Activated naive CD4-positive, alpha-beta T cell treated with anti-CD3 and anti-CD28 coated beads, Interleukin-2, amount 10 ng/mL, durations not matched to agents 7 days and 5 days (primary cell): Measurements from ENCODE around the gene RANBP17.

Source experiments
- CTCF ChIA-PET: fragments of 350-600 bp; sonication (Branson Sonifier 250); formaldehyde crosslinking; loops from one replicate; lab custom pipeline; 2021; ENCODE audit warnings: antibody characterized with exemption; lab: Charles Lee
- DNase-seq: peaks from one replicate; pipeline ENCODE4 v3.0.0-alpha.2; 2020
- H3K27ac Mint-ChIP-seq: one replicate; pipeline ENCODE4 v1.8.0; 2021; ENCODE audit warnings: mild to moderate bottlenecking, moderate library complexity, mixed read lengths
- H3K27me3 Mint-ChIP-seq: one replicate; pipeline ENCODE4 v1.8.0; 2021; ENCODE audit warnings: mild to moderate bottlenecking, mixed read lengths
- H3K36me3 Mint-ChIP-seq: one replicate; pipeline ENCODE4 v1.8.0; 2021; ENCODE audit warnings: mixed read lengths
- H3K4me1 Mint-ChIP-seq: one replicate; pipeline ENCODE4 v1.8.0; 2021; ENCODE audit warnings: mixed read lengths
- H3K4me3 Mint-ChIP-seq: one replicate; pipeline ENCODE4 v1.8.0; 2021; ENCODE audit warnings: mild to moderate bottlenecking, moderate library complexity, mixed read lengths
- H3K9me3 Mint-ChIP-seq: one replicate; pipeline ENCODE4 v1.8.0; 2021; ENCODE audit warnings: mixed read lengths

Gene RANBP17

DNA sequence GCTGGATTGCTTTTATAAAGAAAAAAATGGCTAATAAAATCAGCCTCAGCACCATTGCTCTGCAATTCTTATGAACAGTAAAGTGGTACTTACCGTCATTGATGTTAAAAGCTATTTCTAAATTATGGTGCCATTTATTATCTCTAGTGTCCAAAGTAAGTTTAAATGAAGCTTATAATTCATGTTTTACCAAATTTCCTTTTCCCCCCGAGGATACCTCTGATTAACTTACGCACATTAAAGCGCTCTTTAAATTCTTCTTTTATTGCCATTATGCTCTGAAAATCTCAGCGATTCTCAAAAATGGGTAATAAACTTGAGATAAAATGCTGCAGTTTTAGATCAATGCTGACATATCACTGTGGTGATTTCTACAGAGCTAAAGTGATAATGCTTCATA, 460.7 kb downstream of the RANBP17 start:
- H3K36me3 Mint-ChIP-seq, result no peaks in the 10 kb centered on the region
- no peaks in the 10 kb centered on the region for H3K4me1 Mint-ChIP-seq
- DNase-seq, result no peak
- H3K27me3 Mint-ChIP-seq, result peaks cover 52% of the 10 kb centered on the region
- H3K27ac Mint-ChIP-seq, result no peak overlapping the region
- CTCF ChIA-PET, result interaction anchor here (1.0 kb wide), 2 partner anchors 13 to 29 kb away, joined by 3 read pairs; no protein-coding TSS in a partner anchor
- no peaks in the 10 kb centered on the region for H3K9me3 Mint-ChIP-seq
- no peak overlapping the region for H3K4me3 Mint-ChIP-seq

DNA sequence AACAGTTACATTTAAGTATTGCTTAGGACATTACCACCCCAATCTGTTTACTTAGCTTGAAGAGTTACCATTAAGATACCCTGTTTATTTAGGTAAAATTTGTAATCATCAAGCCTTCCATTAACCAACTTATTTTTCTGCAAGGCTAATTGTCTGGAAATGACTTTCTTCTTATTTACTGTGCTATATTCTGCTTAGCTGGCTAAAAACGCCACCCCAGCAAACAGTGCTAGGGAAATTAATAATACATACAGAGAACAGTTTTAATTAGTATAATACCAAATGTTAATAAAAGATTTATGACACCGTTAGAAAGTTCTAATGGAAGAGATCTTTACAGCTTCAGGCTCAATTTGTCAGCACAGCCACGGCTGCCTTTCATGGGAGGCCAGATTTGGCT, 461.2 kb downstream of the RANBP17 start:
- CTCF ChIA-PET, result interaction anchor here (1.0 kb wide), 1 partner anchor 29 kb away, joined by 3 read pairs; no protein-coding TSS in a partner anchor
- H3K27ac Mint-ChIP-seq, result no peak overlapping the region
- H3K27me3 Mint-ChIP-seq, result peaks cover 51% of the 10 kb centered on the region
- no peaks in the 10 kb centered on the region for H3K36me3 Mint-ChIP-seq
- no peaks in the 10 kb centered on the region for H3K9me3 Mint-ChIP-seq
- H3K4me1 Mint-ChIP-seq, result no peaks in the 10 kb centered on the region
- DNase-seq, result no peak
- H3K4me3 Mint-ChIP-seq, result no peak overlapping the region

DNA sequence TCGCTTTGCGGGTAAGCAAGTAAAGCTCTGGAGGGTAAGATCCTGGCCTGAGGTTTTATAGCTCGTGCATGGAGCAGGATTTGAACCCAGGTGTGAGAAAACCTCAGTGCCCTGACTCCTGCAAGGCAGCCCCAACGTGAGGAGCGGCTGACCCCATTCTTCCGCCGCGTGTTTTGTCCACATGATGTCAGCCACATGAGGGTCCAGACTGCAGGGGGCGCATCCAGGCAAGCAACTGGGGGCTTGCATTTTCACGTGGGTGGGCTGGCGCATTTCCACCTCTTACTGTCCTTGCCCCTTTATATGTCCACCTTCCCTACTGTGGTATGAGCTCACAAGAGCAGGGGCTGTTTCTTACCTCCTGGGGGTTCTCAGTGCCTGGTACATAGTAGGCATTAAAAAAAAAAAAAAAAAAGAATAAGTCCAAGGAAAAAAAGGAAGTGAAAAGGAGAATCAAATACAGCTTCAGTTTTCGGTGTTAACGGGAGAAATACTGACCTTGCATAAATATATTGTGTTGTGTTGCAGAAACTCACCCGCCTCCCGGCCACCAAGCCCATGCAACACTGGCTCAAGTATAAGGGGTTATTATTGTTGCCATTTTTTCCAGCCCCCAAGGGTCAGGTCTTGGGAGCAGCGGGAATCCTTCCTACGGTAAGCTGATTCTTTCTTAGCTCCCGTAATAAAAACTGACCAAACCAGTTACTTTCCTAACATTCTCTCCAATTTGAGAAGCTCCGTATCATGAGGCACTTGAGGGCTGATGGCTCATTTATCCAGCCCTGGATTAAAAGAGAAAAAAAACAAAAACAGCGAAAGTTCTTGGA, 462.2 kb downstream of the RANBP17 start:
- no peak for DNase-seq
- no peaks in the 10 kb centered on the region for H3K36me3 Mint-ChIP-seq
- CTCF ChIA-PET, result interaction anchor here (0.6 kb wide), 1 partner anchor 990 kb away, joined by 3 read pairs; no protein-coding TSS in a partner anchor

DNA sequence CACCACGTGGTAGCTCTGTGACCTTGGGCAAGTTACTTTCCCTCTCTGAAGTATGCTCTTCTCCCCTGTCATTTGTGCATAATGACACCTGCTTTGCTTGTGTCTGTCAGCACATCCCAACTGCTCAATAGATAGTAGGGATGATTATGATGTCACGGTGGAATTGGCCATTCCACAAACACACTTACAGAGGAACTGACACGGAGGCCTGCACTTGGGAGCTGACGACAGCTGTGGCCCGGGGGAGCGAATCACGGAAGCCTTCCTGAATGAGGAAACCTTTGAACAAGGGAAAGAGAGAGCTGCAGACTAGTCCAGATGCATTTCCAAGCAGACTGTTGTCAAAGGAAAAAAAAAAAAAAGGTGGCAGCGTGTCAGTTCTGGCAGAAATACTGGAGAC, 468.2 kb downstream of the RANBP17 start:
- H3K4me1 Mint-ChIP-seq, result no peaks in the 10 kb centered on the region
- no peaks in the 10 kb centered on the region for H3K9me3 Mint-ChIP-seq
- no peaks in the 10 kb centered on the region for H3K36me3 Mint-ChIP-seq
- no peak overlapping the region for H3K27ac Mint-ChIP-seq
- no peak for DNase-seq
- CTCF ChIA-PET, result interaction anchor here (1.1 kb wide), 1 partner anchor 123 kb away, joined by 4 read pairs; no protein-coding TSS in a partner anchor
- peaks cover 29% of the 10 kb centered on the region for H3K27me3 Mint-ChIP-seq
- no peak overlapping the region for H3K4me3 Mint-ChIP-seq

More for the DNA sequence above, 462.2 kb downstream of the RANBP17 start:
- H3K4me3 Mint-ChIP-seq, result no peak overlapping the region
- H3K27me3 Mint-ChIP-seq, result peaks cover 46% of the 10 kb centered on the region
- H3K9me3 Mint-ChIP-seq, result no peaks in the 10 kb centered on the region
- H3K4me1 Mint-ChIP-seq, result no peaks in the 10 kb centered on the region
- H3K27ac Mint-ChIP-seq, result no peak overlapping the region

DNA sequence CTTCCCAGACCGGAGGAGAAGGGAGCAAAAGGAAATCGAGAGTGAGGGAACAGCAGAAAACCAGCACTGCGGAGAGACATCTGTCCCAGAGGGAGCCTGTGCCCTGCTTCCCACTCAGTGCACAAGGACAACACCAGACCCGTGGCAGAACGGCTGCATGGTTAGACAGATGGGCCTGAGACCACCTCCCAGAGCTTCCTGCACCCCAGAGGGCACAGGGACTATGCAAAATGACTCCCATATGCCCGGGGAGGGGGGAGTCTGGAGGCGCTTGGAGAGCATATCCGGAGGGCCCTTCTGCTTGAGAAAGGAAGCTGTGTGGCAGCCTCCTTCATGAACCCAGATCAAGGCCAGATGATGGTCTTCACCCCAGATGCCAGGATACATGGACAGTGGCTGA, 473.8 kb downstream of the RANBP17 start:
- CTCF ChIA-PET, result interaction anchor here (2.4 kb wide), 1 partner anchor 128 kb away, joined by 5 read pairs; no protein-coding TSS in a partner anchor
- Mint-ChIP-seq H3K36me3 (no peaks in the 10 kb centered on the region), H3K27ac (no peak overlapping the region), H3K9me3 (no peaks in the 10 kb centered on the region), H3K27me3 (peaks cover 39% of the 10 kb centered on the region), H3K4me1 (peaks cover 2% of the 10 kb centered on the region), H3K4me3 (no peak overlapping the region)
- no peak for DNase-seq

DNA sequence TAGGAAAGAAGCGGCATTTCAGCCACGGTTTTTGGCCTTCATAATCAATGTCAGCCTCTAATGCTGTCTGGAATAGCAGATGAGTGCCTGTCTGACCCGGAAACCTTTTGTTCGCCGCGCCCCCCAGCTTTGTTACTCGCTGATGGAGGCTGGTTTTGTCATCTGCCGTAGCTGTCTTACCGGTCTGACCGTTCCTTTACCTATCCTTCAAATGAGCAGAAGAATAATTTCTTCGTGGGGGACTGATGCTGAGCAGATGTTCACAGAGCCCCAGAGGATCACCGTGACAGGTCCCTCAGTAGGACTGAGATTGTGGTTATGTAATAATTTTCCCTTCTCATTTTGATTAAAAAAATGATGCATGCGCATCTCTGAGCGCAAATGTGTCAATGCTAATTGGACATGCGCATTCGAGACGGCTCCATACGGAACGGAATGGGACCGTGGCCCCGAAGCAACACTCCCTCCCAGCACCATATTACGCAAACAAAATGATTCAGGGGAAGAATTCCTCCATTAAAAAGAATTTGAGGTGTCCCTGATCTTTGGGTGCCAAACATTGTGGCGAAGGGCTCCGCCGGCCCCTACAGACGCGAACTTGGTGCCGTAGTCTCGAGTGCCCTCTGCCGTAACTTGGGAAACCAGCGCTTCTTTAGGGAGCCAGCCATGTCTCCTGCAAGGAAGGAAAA, 474.8 kb downstream of the RANBP17 start:
- Mint-ChIP-seq H3K36me3 (no peaks in the 10 kb centered on the region), H3K9me3 (no peaks in the 10 kb centered on the region), H3K27ac (no peak overlapping the region), H3K4me3 (peak overlapping the region; percentile 21), H3K4me1 (peaks cover 2% of the 10 kb centered on the region), H3K27me3 (peaks cover 36% of the 10 kb centered on the region)
- CTCF ChIA-PET, result interaction anchor here (0.8 to 2.4 kb wide), 2 partner anchors 129 to 132 kb away, joined by 3 to 5 read pairs; no protein-coding TSS in a partner anchor
- peak; percentile 39 for DNase-seq

DNA sequence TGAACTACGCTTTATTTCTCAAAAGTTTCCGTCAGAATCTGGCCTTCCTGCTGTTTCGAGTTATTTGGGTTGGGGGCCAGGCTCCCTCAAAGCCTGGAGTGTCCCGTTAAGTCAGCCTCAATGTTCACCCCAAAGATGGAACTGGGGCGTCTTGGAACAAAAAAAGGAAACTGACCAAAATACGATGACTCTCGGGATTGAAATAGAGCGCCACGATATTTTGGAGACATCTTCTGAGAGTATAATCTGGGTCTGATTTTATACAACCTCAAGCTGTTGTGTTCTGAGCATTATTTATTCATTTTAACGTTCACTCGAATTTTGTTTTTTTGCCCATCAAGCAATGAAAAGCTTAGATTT, 475.4 kb downstream of the RANBP17 start:
- Mint-ChIP-seq H3K36me3 (no peaks in the 10 kb centered on the region), H3K4me3 (no peak overlapping the region), H3K9me3 (no peaks in the 10 kb centered on the region), H3K27me3 (peaks cover 31% of the 10 kb centered on the region), H3K27ac (no peak overlapping the region), H3K4me1 (peaks cover 2% of the 10 kb centered on the region)
- CTCF ChIA-PET, result interaction anchor here (1.0 kb wide), 1 partner anchor 592 kb away, joined by 3 read pairs; no protein-coding TSS in a partner anchor
- DNase-seq, result no peak

DNA sequence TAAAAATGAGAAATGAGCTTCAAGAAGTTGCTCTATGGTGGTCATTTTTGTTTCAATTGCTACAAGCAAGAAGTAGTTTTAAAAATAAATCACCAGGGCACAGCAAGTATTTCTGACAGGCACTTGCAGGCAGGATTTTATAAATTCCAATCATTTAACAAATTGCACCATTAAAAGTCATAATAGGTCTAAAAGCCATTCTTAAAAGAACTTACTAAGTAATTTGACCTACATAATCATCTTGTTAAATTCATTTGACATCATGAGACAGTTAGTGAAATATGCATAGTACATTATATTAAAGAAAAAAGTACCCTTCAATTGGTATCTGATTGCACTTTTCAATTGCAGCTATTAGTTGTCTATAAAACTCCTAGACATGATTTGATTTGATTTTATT, 478.2 kb downstream of the RANBP17 start:
- Mint-ChIP-seq H3K27ac (no peak overlapping the region), H3K27me3 (peaks cover 34% of the 10 kb centered on the region), H3K9me3 (no peaks in the 10 kb centered on the region), H3K4me1 (peaks cover 2% of the 10 kb centered on the region), H3K36me3 (no peaks in the 10 kb centered on the region), H3K4me3 (no peak overlapping the region)
- CTCF ChIA-PET, result interaction anchor here (1.2 to 6.2 kb wide), 3 partner anchors 12 to 132 kb away, joined by 3 to 36 read pairs (median 3); partner anchors contain the start of gene TLX3
- DNase-seq, result no peak

DNA sequence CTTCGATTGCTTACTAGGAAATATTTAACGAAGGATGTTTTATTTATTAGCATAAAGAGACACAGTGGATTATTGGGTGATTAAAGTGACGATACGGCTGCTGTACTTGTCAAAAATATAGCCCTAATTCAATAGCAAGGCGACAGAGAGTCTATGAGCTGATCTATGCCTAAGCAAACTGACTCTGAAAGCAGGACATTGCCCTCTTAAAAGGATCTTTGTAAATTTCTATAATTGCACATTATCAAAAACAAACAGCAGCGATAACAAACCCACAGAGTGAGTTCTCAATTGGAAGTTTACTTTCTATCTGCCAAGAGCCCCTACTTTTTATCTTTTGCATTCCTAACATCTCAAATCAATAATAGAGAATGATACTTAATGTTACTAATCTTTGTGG, 478.7 kb downstream of the RANBP17 start:
- Mint-ChIP-seq H3K9me3 (no peaks in the 10 kb centered on the region), H3K36me3 (no peaks in the 10 kb centered on the region), H3K4me3 (no peak overlapping the region), H3K27me3 (peaks cover 30% of the 10 kb centered on the region), H3K27ac (no peak overlapping the region), H3K4me1 (peaks cover 2% of the 10 kb centered on the region)
- no peak for DNase-seq
- CTCF ChIA-PET, result interaction anchor here (1.4 to 6.2 kb wide), 2 partner anchors 12 to 132 kb away, joined by 3 to 36 read pairs; no protein-coding TSS in a partner anchor

DNA sequence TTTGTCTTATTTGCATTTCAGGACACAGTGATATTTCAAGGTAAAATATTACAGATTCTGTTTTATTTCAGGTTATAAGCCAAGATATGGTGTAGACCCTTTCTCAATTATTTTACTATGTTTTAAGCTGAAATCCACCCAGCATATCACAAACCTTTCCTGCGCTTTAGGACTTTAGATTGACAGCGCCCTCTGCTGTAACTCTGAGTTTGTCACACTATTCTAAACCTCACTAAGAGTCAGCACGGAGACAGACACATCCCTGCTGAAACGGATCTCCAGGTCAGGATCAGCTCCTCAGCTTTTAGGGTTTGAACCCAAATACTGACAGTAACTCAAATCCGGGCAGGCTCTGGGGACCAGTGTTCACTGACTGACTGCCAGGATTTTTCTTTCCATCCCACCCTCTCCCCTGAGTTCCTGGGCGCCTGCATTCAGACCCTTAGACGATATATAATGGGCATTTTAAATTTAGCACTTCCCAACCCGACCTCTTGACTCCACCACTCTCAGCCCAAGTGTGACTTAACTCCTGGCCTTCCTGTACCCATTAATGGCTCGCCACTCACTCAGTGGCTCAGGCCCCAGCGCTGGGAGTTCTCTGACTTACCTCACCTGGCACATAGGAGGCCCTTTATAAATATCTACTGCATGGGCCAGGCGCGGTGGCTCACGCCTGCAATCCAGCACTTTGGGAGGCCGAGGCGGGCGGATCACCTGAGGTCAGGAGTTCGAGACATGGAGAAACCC, 480.7 kb downstream of the RANBP17 start:
- no peaks in the 10 kb centered on the region for H3K4me1 Mint-ChIP-seq
- no peak overlapping the region for H3K27ac Mint-ChIP-seq
- CTCF ChIA-PET, result interaction anchor here (0.5 to 6.2 kb wide), 10 partner anchors 9 to 720 kb away, joined by 3 to 36 read pairs (median 4); no protein-coding TSS in a partner anchor
- H3K27me3 Mint-ChIP-seq, result peaks cover 11% of the 10 kb centered on the region
- no peaks in the 10 kb centered on the region for H3K9me3 Mint-ChIP-seq
- H3K4me3 Mint-ChIP-seq, result no peak overlapping the region
- peak; percentile 52 for DNase-seq
- H3K36me3 Mint-ChIP-seq, result no peaks in the 10 kb centered on the region

DNA sequence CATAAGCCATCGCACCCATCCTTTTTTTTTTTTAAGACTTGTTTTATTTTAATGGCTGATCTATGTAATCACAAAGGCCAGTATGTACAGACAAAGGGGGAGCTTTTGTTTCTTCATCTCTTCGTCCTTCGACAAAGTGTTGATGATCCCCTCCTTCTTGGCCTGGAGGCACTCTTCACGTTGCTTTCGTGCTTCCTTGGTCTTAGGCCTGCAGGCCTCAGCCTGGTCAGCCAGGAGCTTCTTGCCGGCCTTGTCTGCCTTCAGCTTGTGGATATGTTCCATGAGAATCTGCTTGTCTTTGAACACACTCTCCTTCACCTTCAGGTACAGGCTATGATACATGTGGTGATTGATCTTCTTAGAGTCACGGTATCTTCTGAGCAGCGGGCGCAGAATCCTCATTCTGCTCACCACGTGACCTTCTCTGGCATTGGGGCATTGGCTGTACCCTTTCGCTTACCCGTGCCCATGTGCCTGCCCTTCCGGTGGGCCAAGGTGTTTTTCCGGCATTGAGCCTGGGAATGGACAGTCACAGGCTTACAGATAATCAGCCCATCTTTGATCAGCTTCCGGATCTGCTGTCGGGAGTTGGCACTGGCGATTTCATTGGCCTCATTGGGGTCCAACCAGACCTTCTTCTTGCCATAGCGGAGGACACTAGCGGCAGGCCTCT, 483.3 kb downstream of the RANBP17 start:
- CTCF ChIA-PET, result interaction anchor here (0.8 to 6.2 kb wide), 2 partner anchors 137 to 140 kb away, joined by 5 to 36 read pairs; no protein-coding TSS in a partner anchor
- H3K9me3 Mint-ChIP-seq, result no peaks in the 10 kb centered on the region
- no peaks in the 10 kb centered on the region for H3K4me1 Mint-ChIP-seq
- no peak for DNase-seq
- no peak overlapping the region for H3K4me3 Mint-ChIP-seq
- H3K36me3 Mint-ChIP-seq, result no peaks in the 10 kb centered on the region
- H3K27me3 Mint-ChIP-seq, result peaks cover 16% of the 10 kb centered on the region
- no peak overlapping the region for H3K27ac Mint-ChIP-seq
